Upper lobe of left lung (tissue), 4 donors: ENCODE measurements around the gene HHIPL2.
"Not testable (repeated sequence)": the region's sequence is repeated elsewhere in the genome, so short reads cannot be mapped to it uniquely, and the experiment has no call there.

Experiments
- EP300 ChIP-seq, 4 donors: sonication (generic); formaldehyde crosslinking; IDR thresholded peaks; one replicate each; pipeline ENCODE4 v1.5.1; 2017; ENCODE audit warnings: antibody characterized with exemption in 4 of 4, control low read depth in 2 of 4
- POLR2A ChIP-seq, 4 donors: fragments of 450-650 bp; IDR thresholded peaks; one replicate each; pipeline ENCODE4 v1.5.1; 2016 to 2017; ENCODE audit warnings: antibody characterized with exemption in 4 of 4, mild to moderate bottlenecking in 2 of 4
- POLR2AphosphoS5 ChIP-seq, 2 donors: sonication (generic); formaldehyde crosslinking; IDR thresholded peaks; one replicate each; pipeline ENCODE4 v1.5.1; 2017; ENCODE audit warnings: antibody characterized with exemption in 2 of 2
- TF ChIP-seq, protein P1 (sequence below), 6 experiments: fragments of 450-650 bp in 4 of 6; fragments of 200-600 bp in 2 of 6; sonication (generic) in 2 of 6; IDR thresholded peaks; one replicate each; pipeline ENCODE4 v1.5.1; 2016 to 2019; ENCODE audit warnings: antibody characterized with exemption in 6 of 6

DNA sequence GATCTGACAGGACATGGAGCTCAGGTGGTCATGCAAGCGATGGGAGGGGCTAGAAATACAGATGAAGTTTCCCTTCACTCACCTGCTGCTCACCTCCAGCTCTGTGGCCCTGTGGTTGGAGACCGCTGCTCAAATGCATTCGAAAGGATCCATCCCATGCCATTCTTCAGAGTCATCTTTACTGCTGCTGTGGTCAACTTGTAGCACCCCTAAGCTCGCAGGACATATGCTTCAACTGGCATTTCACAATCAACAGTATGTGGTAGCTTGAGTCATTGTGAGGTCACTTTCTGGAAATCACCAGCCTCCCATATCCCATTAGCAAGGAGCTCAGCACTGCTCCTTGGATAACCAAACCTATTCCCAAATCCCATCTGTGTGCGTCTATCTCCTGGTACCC, 58.4 kb downstream of the HHIPL2 start:
- TF ChIP-seq EP300, POLR2A, POLR2AphosphoS5 (IDR thresholded peaks at IDR 0.05): not testable (repeated sequence)
- TF ChIP-seq, protein P1, sequence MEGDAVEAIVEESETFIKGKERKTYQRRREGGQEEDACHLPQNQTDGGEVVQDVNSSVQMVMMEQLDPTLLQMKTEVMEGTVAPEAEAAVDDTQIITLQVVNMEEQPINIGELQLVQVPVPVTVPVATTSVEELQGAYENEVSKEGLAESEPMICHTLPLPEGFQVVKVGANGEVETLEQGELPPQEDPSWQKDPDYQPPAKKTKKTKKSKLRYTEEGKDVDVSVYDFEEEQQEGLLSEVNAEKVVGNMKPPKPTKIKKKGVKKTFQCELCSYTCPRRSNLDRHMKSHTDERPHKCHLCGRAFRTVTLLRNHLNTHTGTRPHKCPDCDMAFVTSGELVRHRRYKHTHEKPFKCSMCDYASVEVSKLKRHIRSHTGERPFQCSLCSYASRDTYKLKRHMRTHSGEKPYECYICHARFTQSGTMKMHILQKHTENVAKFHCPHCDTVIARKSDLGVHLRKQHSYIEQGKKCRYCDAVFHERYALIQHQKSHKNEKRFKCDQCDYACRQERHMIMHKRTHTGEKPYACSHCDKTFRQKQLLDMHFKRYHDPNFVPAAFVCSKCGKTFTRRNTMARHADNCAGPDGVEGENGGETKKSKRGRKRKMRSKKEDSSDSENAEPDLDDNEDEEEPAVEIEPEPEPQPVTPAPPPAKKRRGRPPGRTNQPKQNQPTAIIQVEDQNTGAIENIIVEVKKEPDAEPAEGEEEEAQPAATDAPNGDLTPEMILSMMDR (IDR thresholded peaks at IDR 0.05) = not testable (repeated sequence)
